Endothelial cell of umbilical vein (primary cell): Measurements from ENCODE around the gene DDR1. TPM values are rescaled to one million over a fixed set of nuclear protein-coding genes. Genes with fewer than 3 reads are reported as not detected.

Experiments
- BruUV-seq: library from RNA; stranded (reverse); fragments of 400-500 nt; replicated peaks from 2 replicates; lab custom pipeline; 2021; lab: Mats Ljungman, UMichigan
- CTCF ChIA-PET: fragments of 300-600, 350-600 bp; sonication (Branson Sonifier 250); formaldehyde crosslinking; loops from one replicate; lab custom pipeline; 2021; ENCODE audit warnings: antibody characterized with exemption, inconsistent platforms; lab: Charles Lee
- POLR2A ChIA-PET: fragments of 300-600, 350-600 bp; sonication (Branson Sonifier 250); formaldehyde crosslinking; loops from one replicate; lab custom pipeline; 2021; ENCODE audit warnings: antibody characterized with exemption, inconsistent platforms; lab: Charles Lee
- DNase-seq: peaks from one replicate; pipeline ENCODE4 v3.0.0-alpha.2; 2011; ENCODE audit warnings: low read depth, low spot score
- FAIRE-seq: peaks from 2 replicates; lab custom pipeline; 2011; peaks lifted over from hg19 to GRCh38; lab: Jason Lieb, UNC
- H2AFZ ChIP-seq: 2 replicates; pipeline ENCODE4 v1.6.0; 2012; ENCODE audit warnings: low read depth, low read length, control low read depth, inconsistent platforms
- H3K27ac ChIP-seq: 2 replicates; pipeline ENCODE4 v1.5.1; 2011; ENCODE audit warnings: low read depth, mild to moderate bottlenecking, control low read depth, low read length, moderate library complexity; ENCODE audit not compliant: insufficient read depth
- H3K27me3 ChIP-seq, 2 experiments: 2 replicates each; pipeline versions ENCODE4 v1.6.0 to v1.6.1; 2011; ENCODE audit warnings: low read length in 2 of 2, mixed read lengths in 1 of 2; ENCODE audit not compliant: control insufficient read depth in 2 of 2, insufficient read depth in 2 of 2
- H3K36me3 ChIP-seq, 2 experiments: 2 replicates in 1 of 2; 3 replicates in 1 of 2; pipeline ENCODE4 v1.5.1; 2011; ENCODE audit warnings: low read length in 2 of 2, mild to moderate bottlenecking in 1 of 2, moderate library complexity in 1 of 2; ENCODE audit not compliant: control insufficient read depth in 2 of 2, insufficient read depth in 2 of 2; ENCODE audit errors: extremely low read depth in 1 of 2
- H3K4me1 ChIP-seq: 3 replicates; pipeline ENCODE4 v1.5.1; 2011; ENCODE audit warnings: mild to moderate bottlenecking, low read length; ENCODE audit not compliant: control insufficient read depth, insufficient read depth; ENCODE audit errors: extremely low read depth
- H3K4me2 ChIP-seq: 2 replicates; pipeline ENCODE4 v1.6.1; 2011; ENCODE audit warnings: low read length, control low read depth, mixed read lengths; ENCODE audit not compliant: insufficient read depth
- H3K4me3 ChIP-seq, 3 experiments: fragments of 200-600 bp in 1 of 3; sonication (generic), shearing (Covaris generic) in 1 of 3; replicated peaks in 1 of 3; 2 replicates each; pipeline ENCODE4 v1.5.1; 2011 to 2016; ENCODE audit warnings: control low read depth in 3 of 3, low read length in 3 of 3, mild to moderate bottlenecking in 2 of 3, inconsistent platforms in 1 of 3, low read depth in 1 of 3, moderate library complexity in 1 of 3; ENCODE audit not compliant: insufficient read depth in 1 of 3
- H3K79me2 ChIP-seq: 2 replicates; pipeline ENCODE4 v1.6.0; 2012; ENCODE audit warnings: low read length, inconsistent platforms; ENCODE audit not compliant: control insufficient read depth, insufficient read depth
- H3K9ac ChIP-seq: replicated peaks from 2 replicates; pipeline ENCODE3; 2011; ENCODE audit warnings: low read length, control low read depth; ENCODE audit not compliant: insufficient read depth; ENCODE audit errors: extremely low read depth
- H3K9me1 ChIP-seq: replicated peaks from 3 replicates; pipeline ENCODE4 v1.6.0; 2011; ENCODE audit warnings: mild to moderate bottlenecking, low read length; ENCODE audit not compliant: control insufficient read depth, insufficient read depth; ENCODE audit errors: extremely low read depth
- H3K9me3 ChIP-seq: replicated peaks from 2 replicates; pipeline ENCODE4 v1.5.1; 2012; ENCODE audit warnings: low read length, inconsistent platforms; ENCODE audit not compliant: control insufficient read depth, insufficient read depth
- H4K20me1 ChIP-seq: replicated peaks from 2 replicates; pipeline ENCODE3; 2011; ENCODE audit warnings: mild to moderate bottlenecking, low read length; ENCODE audit not compliant: control insufficient read depth, insufficient read depth; ENCODE audit errors: extremely low read depth
- CTCF ChIP-seq, 2 donors: IDR thresholded peaks; 1 replicate in 1 of 2; 2 replicates in 1 of 2; pipeline ENCODE4 v1.5.1; 2011; ENCODE audit warnings: low read length in 2 of 2, mild to moderate bottlenecking in 2 of 2, moderate library complexity in 2 of 2, control low read depth in 1 of 2, inconsistent platforms in 1 of 2, low read depth in 1 of 2; ENCODE audit not compliant: insufficient read depth in 1 of 2; ENCODE audit errors: extremely low read depth in 1 of 2
- EZH2 ChIP-seq: IDR thresholded peaks from 2 replicates; pipeline ENCODE4 v1.6.1; 2012; ENCODE audit warnings: borderline replicate concordance, low read depth, mild to moderate bottlenecking, moderate library complexity, low read length, inconsistent platforms; ENCODE audit not compliant: severe bottlenecking
- FOS ChIP-seq: IDR thresholded peaks from 2 replicates; pipeline ENCODE4 v1.6.1; 2011; ENCODE audit warnings: mild to moderate bottlenecking, low read length, moderate library complexity, borderline replicate concordance; ENCODE audit not compliant: insufficient read depth
- GATA2 ChIP-seq: IDR thresholded peaks from 2 replicates; pipeline ENCODE4 v1.7.0; 2011; ENCODE audit warnings: low read depth, mild to moderate bottlenecking, moderate library complexity, mixed read lengths, low read length; ENCODE audit not compliant: insufficient read length, insufficient read depth
- JUN ChIP-seq: IDR thresholded peaks from 2 replicates; pipeline ENCODE4 v1.6.1; 2011; ENCODE audit warnings: borderline replicate concordance, low read depth; ENCODE audit not compliant: insufficient read length, insufficient read depth
- MYC ChIP-seq: IDR thresholded peaks from one replicate; pipeline ENCODE4 v1.6.1; 2011; ENCODE audit warnings: mild to moderate bottlenecking, low read depth, low read length
- POLR2A ChIP-seq: IDR thresholded peaks from 2 replicates; pipeline ENCODE4 v1.6.1; 2012; ENCODE audit warnings: low read depth, mild to moderate bottlenecking, control low read depth, low read length
- POLR2AphosphoS5 ChIP-seq: IDR thresholded peaks from 2 replicates; pipeline ENCODE4 v1.6.1; 2012; ENCODE audit warnings: low read depth, mild to moderate bottlenecking, control low read depth, low read length, moderate library complexity; ENCODE audit not compliant: insufficient read depth
- dilution Hi-C: fragments of 300-500 bp; cut with MboI; formaldehyde crosslinking; loops from one replicate; pipeline ENCODE4 v1.15.0; 2019; ENCODE audit warnings: low sequenced_read_pairs; ENCODE audit not compliant: extremely low pct_ligation_motif_present
- intact Hi-C: fragments of 100-400 bp; cut with micrococcal nuclease; formaldehyde crosslinking; loops from one replicate; pipeline ENCODE4 v1.10.0; 2022
- polyA plus RNA-seq, 4 experiments: library from polyadenylated mRNA; depleted of rRNA in 3 of 4; stranded (reverse) in 3 of 4; unstranded in 1 of 4; fragments of >200 nt; gene quantifications; 2 replicates each; pipeline versions ENCODE4 v1.2.1 to v1.2.3, GENCODE V29; 2011 to 2012; ENCODE audit warnings: missing spikeins in 1 of 4
- total RNA-seq: library from RNA; stranded (reverse); gene quantifications from 2 replicates; pipeline ENCODE4 v1.2.3, GENCODE V29; 2021
- TF ChIP-seq, protein P1 (sequence below): IDR thresholded peaks from 2 replicates; pipeline ENCODE4 v1.6.1; 2011; ENCODE audit not compliant: insufficient read depth, insufficient read length

The DDR1 gene
- total and polyA plus RNA-seq, 2 donors (not counting 3 experiments of a cell fraction or from before 2014, with no cell fraction given): 8.8 to 22.9 TPM

- H4K20me1 ChIP-seq: no peaks in the 10 kb centered on the region
- H3K9ac ChIP-seq: no peak overlapping the region
- CTCF ChIA-PET: interaction anchor here (1.1 to 1.4 kb wide), 4 partner anchors 33 to 275 kb away, joined by 3 to 7 read pairs (median 4); no protein-coding TSS in a partner anchor
- H3K4me3 ChIP-seq: no peak overlapping the region
- no peaks in the 10 kb centered on the region for H3K9me3 ChIP-seq
- POLR2A ChIA-PET: no interaction called here
- H3K79me2 ChIP-seq: no peaks in the 10 kb centered on the region
- H3K9me1 ChIP-seq: no peaks in the 10 kb centered on the region
- no TSS peak for BruUV-seq
- FAIRE-seq (no peak), DNase-seq (no peak)
- peaks cover 9 to 12% of the 10 kb centered on the region in 2 experiments for H3K27me3 ChIP-seq
- H3K4me1 ChIP-seq: no peaks in the 10 kb centered on the region
- no peak overlapping the region for H2AFZ ChIP-seq
- no peak overlapping the region for H3K4me2 ChIP-seq
- TF ChIP-seq FOS (no peak), MYC (no peak), POLR2A (no peak), CTCF (IDR thresholded peaks at IDR 0.05; ENCODE audit: extremely low read depth in 1 of 2, insufficient read depth in 1 of 2, low read depth in 1 of 2, low read length in 2 of 2) (no peak), GATA2 (no peak), EZH2 (no peak), POLR2AphosphoS5 (no peak), JUN (no peak)
- TF ChIP-seq, protein P1, sequence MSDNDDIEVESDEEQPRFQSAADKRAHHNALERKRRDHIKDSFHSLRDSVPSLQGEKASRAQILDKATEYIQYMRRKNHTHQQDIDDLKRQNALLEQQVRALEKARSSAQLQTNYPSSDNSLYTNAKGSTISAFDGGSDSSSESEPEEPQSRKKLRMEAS: no peak
- no peaks in the 10 kb centered on the region for H3K36me3 ChIP-seq
- dilution Hi-C loops: no loop called here
- intact Hi-C loops: no loop called here
- H3K27ac ChIP-seq: no peak overlapping the region
These were observed 22.9 kb upstream of the DDR1 start for GRCh38 chr6:30861257-30862048.
